Measurements from ENCODE around the gene RPAP2. TPM values are rescaled to one million over a fixed set of nuclear protein-coding genes. Genes with fewer than 3 reads are reported as not detected.

The RPAP2 gene
- total RNA-seq, 1 experiment from 2014 or later = 28.1 TPM

DNA sequence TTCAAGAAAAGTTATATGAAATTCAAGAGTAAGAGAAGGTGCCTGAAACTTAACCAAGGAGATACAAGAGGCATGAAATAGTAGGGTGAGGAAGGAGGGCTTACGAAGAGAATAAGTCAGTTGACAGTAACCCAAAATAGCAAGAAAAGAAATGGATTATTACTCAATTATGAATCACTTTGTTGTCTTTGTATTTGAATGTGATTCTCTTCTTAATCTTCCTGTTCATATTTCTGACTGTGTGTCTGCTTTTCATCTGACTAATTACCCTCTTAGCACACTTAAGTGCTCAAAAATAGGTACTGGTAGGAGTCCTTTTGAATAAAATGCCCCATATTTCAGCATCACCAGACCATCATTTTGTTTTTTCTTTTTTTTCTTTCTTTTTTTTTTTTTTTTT is 39.5 kb upstream of the RPAP2 start:
- H3K79me2 ChIP-seq (ENCODE audit: insufficient read depth, low read length) = no peaks in the 10 kb centered on the region
- H3K4me3 ChIP-seq (replicated peaks in 1 of 2; ENCODE audit: low read depth in 1 of 2, low read length in 2 of 2) = no peak overlapping the region
- H3K4me2 ChIP-seq (ENCODE audit: low read length) = no peak overlapping the region
- no peak overlapping the region for H3K27ac ChIP-seq (ENCODE audit: low read depth, low read length)
- no peaks in the 10 kb centered on the region for H3K9me3 ChIP-seq (ENCODE audit: control insufficient read depth in 1 of 2, insufficient read depth in 1 of 2, low read depth in 1 of 2, low read length in 2 of 2)
- no peaks in the 10 kb centered on the region for H4K20me1 ChIP-seq (ENCODE audit: insufficient read depth)
- CTCF ChIA-PET = no interaction called here
- POLR2A ChIA-PET = no interaction called here
- RAD21 ChIA-PET (ENCODE audit: low non-redundant PET in 1 of 2, low total read pairs in 2 of 2, uncharacterized antibody in 2 of 2, unreplicated experiment in 2 of 2) = no interaction called here
- TF ChIP-seq REST (IDR thresholded peaks at IDR 0.05; ENCODE audit: low read depth) (no peak), EZH2phosphoT487 (IDR thresholded peaks at IDR 0.05; ENCODE audit: borderline replicate concordance) (no peak), CEBPB (IDR thresholded peaks at IDR 0.05; ENCODE audit: low read depth) (no peak), ZNF274 (IDR thresholded peaks at IDR 0.05; ENCODE audit: low read depth, low read length) (no peak), JUND (IDR thresholded peaks at IDR 0.05) (no peak), POLR2AphosphoS5 (IDR thresholded peaks at IDR 0.05; ENCODE audit: low read depth, low read length) (no peak), SIN3A (IDR thresholded peaks at IDR 0.05; ENCODE audit: low read depth) (no peak), MAX (IDR thresholded peaks at IDR 0.05) (no peak), TCF7L2 (IDR thresholded peaks at IDR 0.05; ENCODE audit: borderline replicate concordance, extremely low read depth, insufficient read depth, insufficient read length) (no peak), ELF1 (IDR thresholded peaks at IDR 0.05; ENCODE audit: borderline replicate concordance, low read depth) (no peak)
- TF ChIP-seq, protein P1, sequence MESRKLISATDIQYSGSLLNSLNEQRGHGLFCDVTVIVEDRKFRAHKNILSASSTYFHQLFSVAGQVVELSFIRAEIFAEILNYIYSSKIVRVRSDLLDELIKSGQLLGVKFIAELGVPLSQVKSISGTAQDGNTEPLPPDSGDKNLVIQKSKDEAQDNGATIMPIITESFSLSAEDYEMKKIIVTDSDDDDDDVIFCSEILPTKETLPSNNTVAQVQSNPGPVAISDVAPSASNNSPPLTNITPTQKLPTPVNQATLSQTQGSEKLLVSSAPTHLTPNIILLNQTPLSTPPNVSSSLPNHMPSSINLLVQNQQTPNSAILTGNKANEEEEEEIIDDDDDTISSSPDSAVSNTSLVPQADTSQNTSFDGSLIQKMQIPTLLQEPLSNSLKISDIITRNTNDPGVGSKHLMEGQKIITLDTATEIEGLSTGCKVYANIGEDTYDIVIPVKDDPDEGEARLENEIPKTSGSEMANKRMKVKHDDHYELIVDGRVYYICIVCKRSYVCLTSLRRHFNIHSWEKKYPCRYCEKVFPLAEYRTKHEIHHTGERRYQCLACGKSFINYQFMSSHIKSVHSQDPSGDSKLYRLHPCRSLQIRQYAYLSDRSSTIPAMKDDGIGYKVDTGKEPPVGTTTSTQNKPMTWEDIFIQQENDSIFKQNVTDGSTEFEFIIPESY (IDR thresholded peaks at IDR 0.05; ENCODE audit: extremely low read depth, insufficient replicate concordance, low read length) = no peak
- TF ChIP-seq, protein P2, sequence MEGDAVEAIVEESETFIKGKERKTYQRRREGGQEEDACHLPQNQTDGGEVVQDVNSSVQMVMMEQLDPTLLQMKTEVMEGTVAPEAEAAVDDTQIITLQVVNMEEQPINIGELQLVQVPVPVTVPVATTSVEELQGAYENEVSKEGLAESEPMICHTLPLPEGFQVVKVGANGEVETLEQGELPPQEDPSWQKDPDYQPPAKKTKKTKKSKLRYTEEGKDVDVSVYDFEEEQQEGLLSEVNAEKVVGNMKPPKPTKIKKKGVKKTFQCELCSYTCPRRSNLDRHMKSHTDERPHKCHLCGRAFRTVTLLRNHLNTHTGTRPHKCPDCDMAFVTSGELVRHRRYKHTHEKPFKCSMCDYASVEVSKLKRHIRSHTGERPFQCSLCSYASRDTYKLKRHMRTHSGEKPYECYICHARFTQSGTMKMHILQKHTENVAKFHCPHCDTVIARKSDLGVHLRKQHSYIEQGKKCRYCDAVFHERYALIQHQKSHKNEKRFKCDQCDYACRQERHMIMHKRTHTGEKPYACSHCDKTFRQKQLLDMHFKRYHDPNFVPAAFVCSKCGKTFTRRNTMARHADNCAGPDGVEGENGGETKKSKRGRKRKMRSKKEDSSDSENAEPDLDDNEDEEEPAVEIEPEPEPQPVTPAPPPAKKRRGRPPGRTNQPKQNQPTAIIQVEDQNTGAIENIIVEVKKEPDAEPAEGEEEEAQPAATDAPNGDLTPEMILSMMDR (IDR thresholded peaks at IDR 0.05 in 2 of 3, conservative IDR thresholded peaks at IDR 0.05 in 1 of 3; ENCODE audit: borderline replicate concordance in 1 of 3, insufficient read depth in 1 of 3, low read depth in 2 of 3, low read length in 2 of 3) = no peak
- intact Hi-C loops (cut with micrococcal nuclease) = no loop called here
- no peaks in the 10 kb centered on the region for H3K9me2 ChIP-seq (ENCODE audit: insufficient read depth)
- peaks cover 3 to 4% of the 10 kb centered on the region in 2 experiments; a peak in 2 of 4 replicates for H3K36me3 ChIP-seq (ENCODE audit: control insufficient read depth in 1 of 2, insufficient read depth in 2 of 2, low read length in 2 of 2)
- H3K4me1 ChIP-seq (ENCODE audit: control insufficient read depth in 1 of 2, insufficient read depth in 2 of 2, low read length in 2 of 2) = no peaks in the 10 kb centered on the region
- no peak for DNase-seq (ENCODE audit: low read depth, low spot score)
- no peaks in the 10 kb centered on the region for H3K27me3 ChIP-seq (ENCODE audit: insufficient read depth, low read length)
- no peak overlapping the region for H2AFZ ChIP-seq (ENCODE audit: low read depth, low read length, poor library complexity, severe bottlenecking)
- ATAC-seq = no peak
- H3K9ac ChIP-seq (ENCODE audit: low read length) = no peak overlapping the region
- BruUV-seq (replicated peaks) = no TSS peak
